Measurements from ENCODE around the gene AZU1.

AZU1 gene

GRCh38 chr19:801861-802497 lies 25.7 kb upstream of the AZU1 start:
- no peak for DNase-seq
- 91% methylated on average over 18 of the region's 23 CpGs for WGBS (ENCODE audit: insufficient coverage)
- Histone ChIP-seq H3K9me3 (ENCODE audit: control extremely low read depth in 1 of 5, control insufficient read depth in 4 of 5, insufficient read depth in 2 of 5, low read depth in 1 of 5, low read length in 4 of 5) (no peaks in the 10 kb centered on the region), H3K4me3 (ENCODE audit: control insufficient read depth in 1 of 7, extremely low read depth in 1 of 7, insufficient read depth in 4 of 7, low read depth in 2 of 7, low read length in 6 of 7) (peak overlapping the region in 1 of 7 experiments; percentile 28), H3K36me3 (ENCODE audit: control insufficient read depth in 4 of 4, insufficient read depth in 4 of 4, low read length in 3 of 4) (peaks cover 5 to 88% (median 49%) of the 10 kb centered on the region in 4 experiments), H3K27me3 (replicated peaks in 2 of 5; ENCODE audit: control insufficient read depth in 4 of 5, insufficient read depth in 5 of 5, low read length in 4 of 5) (no peaks in the 10 kb centered on the region), H3K4me1 (ENCODE audit: control extremely low read depth in 1 of 4, control insufficient read depth in 4 of 4, insufficient read depth in 4 of 4, low read length in 3 of 4) (peaks cover 0 to 41% (median 34%) of the 10 kb centered on the region in 4 experiments), H3K27ac (ENCODE audit: insufficient read depth in 1 of 2, low read depth in 1 of 2, low read length in 2 of 2, poor library complexity in 1 of 2, severe bottlenecking in 2 of 2) (peak overlapping the region in 1 of 2 experiments; percentile 43)
- CTCF ChIA-PET = interaction anchor here (1.9 kb wide), 1 partner anchor 31 kb away, joined by 4 read pairs; no protein-coding TSS in a partner anchor
- POLR2A ChIA-PET = no interaction called here

GRCh38 chr19:802498-803098 lies 25.0 kb upstream of the AZU1 start:
- Histone ChIP-seq H3K36me3 (ENCODE audit: control insufficient read depth in 4 of 4, insufficient read depth in 4 of 4, low read length in 3 of 4) (peaks cover 7 to 94% (median 53%) of the 10 kb centered on the region in 4 experiments), H3K27me3 (replicated peaks in 2 of 5; ENCODE audit: control insufficient read depth in 4 of 5, insufficient read depth in 5 of 5, low read length in 4 of 5) (no peaks in the 10 kb centered on the region), H3K9me3 (ENCODE audit: control extremely low read depth in 1 of 5, control insufficient read depth in 4 of 5, insufficient read depth in 2 of 5, low read depth in 1 of 5, low read length in 4 of 5) (no peaks in the 10 kb centered on the region), H3K27ac (ENCODE audit: insufficient read depth in 1 of 2, low read depth in 1 of 2, low read length in 2 of 2, poor library complexity in 1 of 2, severe bottlenecking in 2 of 2) (no peak overlapping the region), H3K4me1 (ENCODE audit: control extremely low read depth in 1 of 4, control insufficient read depth in 4 of 4, insufficient read depth in 4 of 4, low read length in 3 of 4) (peaks cover 0 to 41% (median 34%) of the 10 kb centered on the region in 4 experiments), H3K4me3 (ENCODE audit: control insufficient read depth in 1 of 7, extremely low read depth in 1 of 7, insufficient read depth in 4 of 7, low read depth in 2 of 7, low read length in 6 of 7) (no peak overlapping the region)
- WGBS (ENCODE audit: insufficient coverage) = 97% methylated on average over 20 of the region's 28 CpGs
- ChIA-PET CTCF (interaction anchor here (1.9 kb wide), 1 partner anchor 32 kb away, joined by 4 read pairs; no protein-coding TSS in a partner anchor), POLR2A (no interaction called here)
- DNase-seq = no peak

- ChIA-PET POLR2A (no interaction called here), CTCF (interaction anchor here (0.8 to 1.9 kb wide), 2 partner anchors 24 to 32 kb away, joined by 3 to 4 read pairs; no protein-coding TSS in a partner anchor)
- 96% methylated on average over 17 of the region's 17 CpGs for WGBS (ENCODE audit: insufficient coverage)
- H3K27ac ChIP-seq (ENCODE audit: insufficient read depth in 1 of 2, low read depth in 1 of 2, low read length in 2 of 2, poor library complexity in 1 of 2, severe bottlenecking in 2 of 2) = no peak overlapping the region
- no peak for DNase-seq
- H3K4me1 ChIP-seq (ENCODE audit: control extremely low read depth in 1 of 4, control insufficient read depth in 4 of 4, insufficient read depth in 4 of 4, low read length in 3 of 4) = peaks cover 0 to 41% (median 33%) of the 10 kb centered on the region in 4 experiments
- peaks cover 11 to 98% (median 57%) of the 10 kb centered on the region in 4 experiments for H3K36me3 ChIP-seq (ENCODE audit: control insufficient read depth in 4 of 4, insufficient read depth in 4 of 4, low read length in 3 of 4)
- no peak overlapping the region for H3K4me3 ChIP-seq (ENCODE audit: control insufficient read depth in 1 of 7, extremely low read depth in 1 of 7, insufficient read depth in 4 of 7, low read depth in 2 of 7, low read length in 6 of 7)
- no peaks in the 10 kb centered on the region for H3K27me3 ChIP-seq (replicated peaks in 2 of 5; ENCODE audit: control insufficient read depth in 4 of 5, insufficient read depth in 5 of 5, low read length in 4 of 5)
- no peaks in the 10 kb centered on the region for H3K9me3 ChIP-seq (ENCODE audit: control extremely low read depth in 1 of 5, control insufficient read depth in 4 of 5, insufficient read depth in 2 of 5, low read depth in 1 of 5, low read length in 4 of 5)
Measured at GRCh38 chr19:803099-803561, 24.5 kb upstream of the AZU1 start.

GRCh38 chr19:803686-804418 lies 23.8 kb upstream of the AZU1 start:
- no peak for DNase-seq
- H3K9me3 ChIP-seq (ENCODE audit: control extremely low read depth in 1 of 5, control insufficient read depth in 4 of 5, insufficient read depth in 2 of 5, low read depth in 1 of 5, low read length in 4 of 5) = no peaks in the 10 kb centered on the region
- no peak overlapping the region for H3K27ac ChIP-seq (ENCODE audit: insufficient read depth in 1 of 2, low read depth in 1 of 2, low read length in 2 of 2, poor library complexity in 1 of 2, severe bottlenecking in 2 of 2)
- H3K27me3 ChIP-seq (replicated peaks in 2 of 5; ENCODE audit: control insufficient read depth in 4 of 5, insufficient read depth in 5 of 5, low read length in 4 of 5) = no peaks in the 10 kb centered on the region
- ChIA-PET CTCF (interaction anchor here (0.8 kb wide), 1 partner anchor 23 kb away, joined by 3 read pairs; no protein-coding TSS in a partner anchor), POLR2A (no interaction called here)
- peaks cover 0 to 34% (median 28%) of the 10 kb centered on the region in 4 experiments for H3K4me1 ChIP-seq (ENCODE audit: control extremely low read depth in 1 of 4, control insufficient read depth in 4 of 4, insufficient read depth in 4 of 4, low read length in 3 of 4)
- no peak overlapping the region for H3K4me3 ChIP-seq (ENCODE audit: control insufficient read depth in 1 of 7, extremely low read depth in 1 of 7, insufficient read depth in 4 of 7, low read depth in 2 of 7, low read length in 6 of 7)
- H3K36me3 ChIP-seq (ENCODE audit: control insufficient read depth in 4 of 4, insufficient read depth in 4 of 4, low read length in 3 of 4) = peaks cover 11 to 99% (median 61%) of the 10 kb centered on the region in 4 experiments
- 97% methylated on average over 27 of the region's 31 CpGs for WGBS (ENCODE audit: insufficient coverage)

DNA sequence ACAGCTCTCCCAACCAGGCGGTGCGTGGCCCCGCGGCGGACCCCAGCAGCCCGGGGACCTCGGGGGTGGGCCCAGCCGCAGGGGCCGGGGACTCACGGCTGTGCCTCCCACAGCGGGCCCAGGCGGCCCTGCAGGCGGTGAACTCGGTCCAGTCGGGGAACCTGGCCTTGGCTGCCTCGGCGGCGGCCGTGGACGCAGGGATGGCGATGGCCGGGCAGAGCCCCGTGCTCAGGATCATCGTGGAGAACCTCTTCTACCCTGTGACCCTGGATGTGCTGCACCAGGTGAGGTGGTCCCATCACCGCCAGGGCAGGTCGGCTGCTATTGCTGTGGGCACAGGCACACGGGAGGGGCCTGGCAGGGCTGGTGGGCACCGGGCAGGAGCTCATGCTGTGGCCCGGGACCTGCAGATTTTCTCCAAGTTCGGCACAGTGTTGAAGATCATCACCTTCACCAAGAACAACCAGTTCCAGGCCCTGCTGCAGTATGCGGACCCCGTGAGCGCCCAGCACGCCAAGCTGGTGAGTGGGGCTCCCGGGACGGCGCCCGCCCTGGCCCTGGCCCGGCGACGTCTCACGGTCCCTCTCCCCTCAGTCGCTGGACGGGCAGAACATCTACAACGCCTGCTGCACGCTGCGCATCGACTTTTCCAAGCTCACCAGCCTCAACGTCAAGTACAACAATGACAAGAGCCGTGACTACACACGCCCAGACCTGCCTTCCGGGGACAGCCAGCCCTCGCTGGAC lies 23.0 kb upstream of the AZU1 start:
- Histone ChIP-seq H3K4me3 (ENCODE audit: control insufficient read depth in 1 of 7, extremely low read depth in 1 of 7, insufficient read depth in 4 of 7, low read depth in 2 of 7, low read length in 6 of 7) (no peak overlapping the region), H3K36me3 (ENCODE audit: control insufficient read depth in 4 of 4, insufficient read depth in 4 of 4, low read length in 3 of 4) (peaks cover 11 to 99% (median 63%) of the 10 kb centered on the region in 4 experiments)

DNA sequence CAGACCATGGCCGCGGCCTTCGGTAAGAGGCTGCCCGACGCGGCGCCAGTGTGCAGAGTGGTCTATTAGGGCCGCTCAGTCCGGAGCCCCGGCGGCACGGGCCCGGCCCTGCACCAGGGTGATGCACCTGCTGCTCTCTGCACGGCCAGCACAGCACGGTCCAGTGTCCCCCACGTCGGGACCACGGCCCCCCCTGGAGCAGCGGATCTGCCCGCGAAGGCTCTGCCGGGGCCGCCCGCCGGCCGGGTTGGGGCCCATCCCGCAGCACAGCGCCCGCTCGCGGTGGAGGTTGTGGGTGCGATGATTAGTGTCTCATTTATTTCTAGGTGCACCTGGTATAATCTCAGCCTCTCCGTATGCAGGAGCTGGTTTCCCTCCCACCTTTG lies 22.5 kb upstream of the AZU1 start:
- H3K27me3 ChIP-seq (replicated peaks in 2 of 5; ENCODE audit: control insufficient read depth in 4 of 5, insufficient read depth in 5 of 5, low read length in 4 of 5) = no peaks in the 10 kb centered on the region
- no peak overlapping the region for H3K4me3 ChIP-seq (ENCODE audit: control insufficient read depth in 1 of 7, extremely low read depth in 1 of 7, insufficient read depth in 4 of 7, low read depth in 2 of 7, low read length in 6 of 7)
- ChIA-PET CTCF (no interaction called here), POLR2A (no interaction called here)
- peaks cover 11 to 100% (median 67%) of the 10 kb centered on the region in 4 experiments for H3K36me3 ChIP-seq (ENCODE audit: control insufficient read depth in 4 of 4, insufficient read depth in 4 of 4, low read length in 3 of 4)
- peaks cover 0 to 21% (median 16%) of the 10 kb centered on the region in 4 experiments for H3K4me1 ChIP-seq (ENCODE audit: control extremely low read depth in 1 of 4, control insufficient read depth in 4 of 4, insufficient read depth in 4 of 4, low read length in 3 of 4)
- no peak overlapping the region for H3K27ac ChIP-seq (ENCODE audit: insufficient read depth in 1 of 2, low read depth in 1 of 2, low read length in 2 of 2, poor library complexity in 1 of 2, severe bottlenecking in 2 of 2)
- WGBS (ENCODE audit: insufficient coverage) = 92% methylated on average over 26 of the region's 33 CpGs
- no peaks in the 10 kb centered on the region for H3K9me3 ChIP-seq (ENCODE audit: control extremely low read depth in 1 of 5, control insufficient read depth in 4 of 5, insufficient read depth in 2 of 5, low read depth in 1 of 5, low read length in 4 of 5)
- DNase-seq = no peak

More for the DNA sequence above, 23.0 kb upstream of the AZU1 start:
- no peaks in the 10 kb centered on the region for H3K27me3 ChIP-seq (replicated peaks in 2 of 5; ENCODE audit: control insufficient read depth in 4 of 5, insufficient read depth in 5 of 5, low read length in 4 of 5)
- H3K27ac ChIP-seq (ENCODE audit: insufficient read depth in 1 of 2, low read depth in 1 of 2, low read length in 2 of 2, poor library complexity in 1 of 2, severe bottlenecking in 2 of 2) = no peak overlapping the region
- H3K9me3 ChIP-seq (ENCODE audit: control extremely low read depth in 1 of 5, control insufficient read depth in 4 of 5, insufficient read depth in 2 of 5, low read depth in 1 of 5, low read length in 4 of 5) = no peaks in the 10 kb centered on the region
- H3K4me1 ChIP-seq (ENCODE audit: control extremely low read depth in 1 of 4, control insufficient read depth in 4 of 4, insufficient read depth in 4 of 4, low read length in 3 of 4) = peaks cover 0 to 26% (median 21%) of the 10 kb centered on the region in 4 experiments
- WGBS (ENCODE audit: insufficient coverage) = 96% methylated on average over 46 of the region's 53 CpGs
- ChIA-PET POLR2A (no interaction called here), CTCF (no interaction called here)
- no peak for DNase-seq

Data from common myeloid progenitor, CD34-positive (primary cell).